GM19397 (cell line): ENCODE data around the gene CFC1B.
"Not testable (repeated sequence)": the region's sequence is repeated elsewhere in the genome, so short reads cannot be mapped to it uniquely, and the experiment has no call there.

ENCODE experiments used
- ATAC-seq: cut with Tn5 transposase; IDR thresholded peaks from one replicate; pipeline ENCODE4 v1.9.1; 2021; ENCODE audit warnings: mild to moderate bottlenecking, moderate library complexity; ENCODE audit not compliant: unreplicated experiment

The CFC1B gene

DNA sequence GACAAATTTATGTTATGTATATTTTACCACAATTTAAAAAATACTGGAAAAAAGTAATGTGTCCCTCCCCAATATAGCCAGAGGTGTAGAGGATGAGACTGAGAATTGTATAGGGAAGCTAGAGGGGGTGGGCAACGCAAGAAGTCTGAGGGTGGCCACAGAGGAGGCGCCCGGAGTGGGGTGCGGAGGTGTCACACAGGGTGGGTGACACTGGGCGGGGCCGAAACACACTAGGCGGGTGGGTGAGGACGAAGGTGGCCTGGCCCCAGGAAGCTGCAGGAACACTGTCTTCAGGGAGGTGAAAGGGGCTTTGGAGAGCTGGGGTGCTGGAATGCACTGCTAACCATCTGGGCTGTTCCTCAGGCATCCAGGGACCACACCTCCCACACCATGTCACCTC lies 35.4 kb downstream of the CFC1B start:
- not testable (repeated sequence) for ATAC-seq

DNA sequence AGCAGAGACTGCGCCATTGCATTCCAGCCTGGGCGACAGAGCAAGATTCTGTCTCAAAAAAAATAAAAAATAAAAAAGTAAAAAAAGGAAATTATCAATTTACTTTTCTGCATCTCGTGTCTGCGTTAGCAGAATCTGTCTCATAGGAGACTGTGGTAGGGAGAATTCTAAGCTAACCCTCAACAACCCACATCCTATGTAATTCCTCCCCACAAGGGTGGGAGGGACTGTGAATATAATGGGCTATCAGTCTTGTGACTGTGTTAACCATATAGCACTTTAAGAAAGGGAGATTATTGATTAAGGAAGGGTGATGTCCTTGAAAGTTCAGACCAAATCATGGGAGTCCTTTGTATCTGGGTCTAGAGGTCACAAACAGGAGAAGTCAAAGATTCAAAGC lies 45.1 kb downstream of the CFC1B start:
- ATAC-seq, result not testable (repeated sequence)

DNA sequence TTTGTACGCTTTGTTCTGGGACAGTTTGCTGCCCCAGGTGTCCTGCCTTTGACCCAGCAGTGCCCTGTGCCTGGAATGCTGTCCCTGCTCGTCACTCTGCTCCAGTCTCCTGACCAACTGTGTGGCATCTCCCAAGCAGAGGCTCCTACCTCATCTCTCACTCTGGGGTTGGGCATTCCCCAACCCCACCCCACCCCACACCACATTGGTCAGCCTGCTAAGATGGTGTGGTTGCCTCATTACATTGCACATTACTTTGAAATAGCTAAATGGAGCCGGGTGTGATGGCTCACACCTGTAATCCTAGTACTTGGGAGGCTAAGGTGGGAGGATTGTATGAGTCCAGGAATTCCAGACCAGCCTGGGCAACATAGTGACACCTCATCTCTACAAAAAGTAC lies 50.9 kb downstream of the CFC1B start:
- ATAC-seq, result not testable (repeated sequence)

DNA sequence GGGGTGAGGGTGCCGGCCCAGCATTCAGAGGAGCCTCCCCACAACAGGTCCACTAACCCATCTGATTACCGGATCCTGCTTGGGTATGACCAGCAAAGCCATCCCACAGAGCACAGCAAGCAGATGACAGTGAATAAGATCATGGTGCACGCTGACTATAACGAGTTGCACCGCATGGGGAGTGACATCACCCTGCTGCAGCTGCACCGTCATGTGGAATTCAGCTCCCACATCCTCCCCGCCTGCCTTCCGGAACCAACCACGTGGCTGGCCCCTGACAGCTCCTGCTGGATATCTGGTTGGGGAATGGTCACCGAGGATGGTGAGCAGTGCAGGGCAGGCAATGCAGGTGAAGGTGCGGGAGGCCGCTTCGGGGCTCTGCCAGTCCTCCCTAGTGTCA lies 53.2 kb downstream of the CFC1B start:
- not testable (repeated sequence) for ATAC-seq

DNA sequence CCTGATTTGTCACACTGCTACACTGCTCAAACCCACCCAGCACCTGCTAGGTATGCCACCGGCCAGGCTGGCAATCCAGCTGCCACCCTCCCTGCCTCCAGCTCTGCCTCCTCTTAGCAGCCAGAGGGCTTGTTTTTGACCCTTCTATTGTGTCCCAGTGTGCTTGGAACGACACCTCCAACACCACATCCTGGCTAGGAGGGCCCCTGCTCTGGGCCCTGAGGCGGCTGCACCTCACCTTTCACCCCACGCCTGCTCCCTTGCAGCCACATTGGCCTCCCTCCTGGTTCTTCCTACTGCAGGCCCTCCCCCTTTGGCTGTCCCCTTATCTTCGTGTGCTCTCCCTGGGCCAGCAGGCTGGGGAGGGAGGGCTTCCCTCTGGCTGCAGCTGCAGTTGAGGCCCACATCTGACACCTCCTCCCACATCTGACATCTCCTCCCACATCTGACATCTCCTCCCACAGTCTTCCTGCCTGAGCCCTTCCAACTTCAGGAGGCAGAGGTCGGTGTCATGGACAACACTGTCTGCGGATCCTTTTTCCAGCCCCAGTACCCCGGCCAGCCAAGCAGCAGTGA lies 55.3 kb downstream of the CFC1B start:
- ATAC-seq, result not testable (repeated sequence)

DNA sequence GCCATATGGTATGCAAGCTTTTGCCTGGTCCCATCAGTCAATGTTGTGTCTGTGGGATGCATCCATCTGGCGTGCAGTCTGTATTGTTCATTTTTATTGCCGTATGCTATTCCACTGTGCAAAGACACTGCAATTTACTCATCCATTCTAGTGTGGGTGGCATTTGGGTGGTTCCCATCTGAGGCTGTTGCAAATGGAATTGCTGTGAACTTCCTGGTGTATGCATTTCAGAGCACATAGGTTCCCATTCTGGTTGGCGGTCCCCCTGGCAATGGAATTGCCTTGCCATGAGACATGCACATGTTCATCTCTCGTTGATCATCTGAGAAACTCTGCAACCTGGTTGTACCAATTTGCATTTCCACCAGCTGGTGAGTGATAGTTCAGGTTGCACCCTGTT lies 56.5 kb downstream of the CFC1B start:
- ATAC-seq, result not testable (repeated sequence)
